OCI-LY3 (cell line): ENCODE data around the gene DEPP1.
A peak's percentile ranks its signal among the peaks of the same experiment; 100 is the strongest.

Experiments used
- H2AFZ ChIP-seq: fragments of 200-600, 300-600 bp; shearing (Covaris generic); 2 replicates; pipeline ENCODE4 v1.6.0; 2014; ENCODE audit warnings: antibody characterized with exemption, low read depth, low read length
- H3K27ac ChIP-seq: fragments of 200-600, 300-600 bp; sonication (generic); 2 replicates; pipeline ENCODE4 v1.5.1; 2014; ENCODE audit warnings: mild to moderate bottlenecking, low read length, moderate library complexity, mixed read lengths
- H3K27me3 ChIP-seq: fragments of 200-600, 300-600 bp; sonication (generic); 2 replicates; pipeline ENCODE4 v1.6.1; 2014; ENCODE audit warnings: low read depth, low read length, mixed read lengths
- H3K36me3 ChIP-seq: fragments of 200-600, 300-600 bp; sonication (generic); replicated peaks from 2 replicates; pipeline ENCODE3; 2014; ENCODE audit warnings: low read depth, low read length, mixed read lengths
- H3K4me1 ChIP-seq: fragments of 300-600, 200-600 bp; sonication (generic); 2 replicates; pipeline ENCODE4 v1.6.1; 2014; ENCODE audit warnings: low read length, mixed read lengths
- H3K4me2 ChIP-seq: fragments of 200-600, 300-600 bp; sonication (generic); 2 replicates; pipeline ENCODE4 v1.6.1; 2014; ENCODE audit warnings: low read length, mixed read lengths
- H3K4me3 ChIP-seq: fragments of 300-600, 200-600 bp; sonication (generic); 2 replicates; pipeline ENCODE4 v1.5.1; 2014; ENCODE audit warnings: antibody characterized with exemption, mild to moderate bottlenecking, low read length, moderate library complexity
- H3K79me2 ChIP-seq: fragments of 300-600, 200-600 bp; shearing (Covaris generic); 2 replicates; pipeline ENCODE4 v1.6.1; 2014; ENCODE audit warnings: mild to moderate bottlenecking, low read length, mixed read lengths
- H3K9ac ChIP-seq: fragments of 300-600, 200-600 bp; shearing (Covaris generic); 2 replicates; pipeline ENCODE4 v1.6.0; 2014; ENCODE audit warnings: mild to moderate bottlenecking, low read length, moderate library complexity
- H3K9me3 ChIP-seq: fragments of 200-600, 300-600 bp; shearing (Covaris generic); 2 replicates; pipeline ENCODE4 v1.6.1; 2014; ENCODE audit warnings: low read length, mixed read lengths; ENCODE audit not compliant: insufficient read depth
- H4K20me1 ChIP-seq: fragments of 200-600, 300-600 bp; sonication (generic); 2 replicates; pipeline ENCODE4 v1.6.1; 2016; ENCODE audit warnings: low read length, mixed read lengths; ENCODE audit not compliant: insufficient read depth
- EZH2phosphoT487 ChIP-seq: fragments of 200-600 bp; shearing (Covaris generic); IDR thresholded peaks from 2 replicates; pipeline ENCODE4 v1.6.1; 2018; ENCODE audit warnings: antibody characterized with exemption, mixed run types, low read depth
- TF ChIP-seq, protein P1 (sequence below): fragments of 200-600, 300-600 bp; sonication (generic); IDR thresholded peaks from 2 replicates; pipeline ENCODE4 v1.5.1; 2014; ENCODE audit warnings: antibody characterized with exemption, low read length, low read depth

DEPP1 gene

DNA sequence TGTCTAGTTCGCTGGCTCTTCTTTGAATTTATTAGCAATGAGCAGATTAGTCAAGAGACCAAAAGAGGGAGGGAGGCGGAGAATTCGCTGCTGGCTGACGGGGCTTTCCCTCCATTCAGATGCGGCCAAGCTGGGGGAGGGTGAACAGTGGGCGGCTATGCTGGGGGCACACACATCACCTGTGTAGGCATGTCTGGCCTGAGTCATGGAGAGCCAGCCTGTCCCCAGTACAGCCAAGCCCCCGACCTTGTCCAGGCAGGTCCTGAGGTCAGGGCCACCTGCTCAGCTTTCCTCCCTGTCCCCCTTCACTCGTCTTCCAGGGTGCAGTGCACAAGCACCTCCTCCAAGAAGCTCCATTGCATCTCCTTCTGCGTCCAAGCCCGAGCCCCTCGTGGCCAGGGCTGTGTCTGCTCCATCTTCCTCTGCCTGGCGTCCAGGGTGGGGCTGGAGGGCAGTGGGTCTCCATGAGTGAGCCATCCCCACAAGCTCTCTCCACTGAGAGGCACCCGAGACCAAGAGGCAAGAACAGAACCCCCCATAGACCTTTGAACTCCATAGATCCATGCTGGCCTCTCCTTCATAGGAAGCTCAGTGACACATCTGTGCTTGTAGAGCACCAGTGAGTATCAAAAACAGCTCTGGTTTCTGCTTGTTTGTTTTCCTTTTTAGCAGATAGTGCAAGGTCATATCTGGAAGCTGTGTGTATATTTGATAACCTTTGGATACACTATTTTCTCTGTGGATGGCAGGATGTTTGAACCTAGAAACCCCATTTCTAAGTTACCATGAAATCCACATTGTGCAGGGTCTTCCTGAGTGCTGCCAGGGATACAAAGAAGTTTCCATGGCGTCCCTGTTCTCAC is 1.9 kb upstream of the DEPP1 start:
- Histone ChIP-seq H2AFZ (peak overlapping the region; percentile 35), H4K20me1 (no peaks in the 10 kb centered on the region), H3K4me3 (peak overlapping the region; percentile 52), H3K4me2 (peak overlapping the region; percentile 77), H3K79me2 (no peaks in the 10 kb centered on the region), H3K36me3 (no peaks in the 10 kb centered on the region), H3K27me3 (no peaks in the 10 kb centered on the region), H3K9ac (peak overlapping the region; percentile 62), H3K4me1 (peaks cover 44% of the 10 kb centered on the region), H3K27ac (peak overlapping the region; percentile 77), H3K9me3 (no peaks in the 10 kb centered on the region)
- TF ChIP-seq, protein P1, sequence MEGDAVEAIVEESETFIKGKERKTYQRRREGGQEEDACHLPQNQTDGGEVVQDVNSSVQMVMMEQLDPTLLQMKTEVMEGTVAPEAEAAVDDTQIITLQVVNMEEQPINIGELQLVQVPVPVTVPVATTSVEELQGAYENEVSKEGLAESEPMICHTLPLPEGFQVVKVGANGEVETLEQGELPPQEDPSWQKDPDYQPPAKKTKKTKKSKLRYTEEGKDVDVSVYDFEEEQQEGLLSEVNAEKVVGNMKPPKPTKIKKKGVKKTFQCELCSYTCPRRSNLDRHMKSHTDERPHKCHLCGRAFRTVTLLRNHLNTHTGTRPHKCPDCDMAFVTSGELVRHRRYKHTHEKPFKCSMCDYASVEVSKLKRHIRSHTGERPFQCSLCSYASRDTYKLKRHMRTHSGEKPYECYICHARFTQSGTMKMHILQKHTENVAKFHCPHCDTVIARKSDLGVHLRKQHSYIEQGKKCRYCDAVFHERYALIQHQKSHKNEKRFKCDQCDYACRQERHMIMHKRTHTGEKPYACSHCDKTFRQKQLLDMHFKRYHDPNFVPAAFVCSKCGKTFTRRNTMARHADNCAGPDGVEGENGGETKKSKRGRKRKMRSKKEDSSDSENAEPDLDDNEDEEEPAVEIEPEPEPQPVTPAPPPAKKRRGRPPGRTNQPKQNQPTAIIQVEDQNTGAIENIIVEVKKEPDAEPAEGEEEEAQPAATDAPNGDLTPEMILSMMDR, result no peak
- no peak for TF ChIP-seq EZH2phosphoT487

DNA sequence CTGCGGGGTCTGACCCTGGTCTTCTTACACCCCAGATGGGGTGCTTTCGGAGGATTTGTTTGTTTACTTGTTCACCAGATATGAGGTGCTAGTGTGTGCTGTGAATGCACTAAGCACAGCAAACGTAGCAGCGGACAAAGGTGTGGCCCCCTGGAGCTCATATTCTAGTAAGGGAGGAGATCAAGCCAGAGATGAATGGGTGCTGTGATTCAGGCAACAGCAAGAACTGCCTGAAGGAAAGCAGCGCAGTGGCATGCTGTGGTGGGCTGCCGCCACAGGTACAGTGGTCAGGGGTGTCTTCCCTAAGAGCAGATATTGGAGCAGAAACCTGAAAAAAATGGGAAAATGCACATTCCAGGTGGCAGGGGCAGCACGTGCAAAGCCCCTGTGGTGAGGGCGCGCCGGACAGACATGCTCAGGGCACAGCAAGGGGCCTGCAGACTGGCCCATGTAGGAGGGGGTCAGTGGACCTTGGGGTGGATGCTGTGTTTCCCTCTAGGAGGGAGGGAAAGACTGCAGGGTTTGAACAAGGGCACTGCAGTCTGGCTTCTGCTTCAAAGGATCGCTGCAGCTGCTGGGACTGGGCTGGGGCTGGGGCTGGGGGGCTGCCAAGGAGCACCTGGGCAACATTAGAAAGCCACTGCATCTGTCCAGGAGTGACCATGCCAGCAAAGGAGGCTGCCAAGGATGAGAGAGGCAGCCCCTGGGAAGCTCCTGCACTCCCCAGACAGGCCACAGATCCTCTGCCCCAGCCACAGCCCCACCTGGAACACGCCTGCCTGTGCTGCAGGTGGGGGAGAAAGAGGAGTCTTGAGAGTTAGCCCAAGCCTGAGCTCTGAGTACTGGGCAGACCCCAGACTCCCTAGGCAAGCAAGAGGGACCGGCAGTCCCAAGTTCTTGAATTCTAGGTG is 927 bp upstream of the DEPP1 start:
- no peaks in the 10 kb centered on the region for H3K36me3 ChIP-seq
- no peaks in the 10 kb centered on the region for H4K20me1 ChIP-seq
- no peaks in the 10 kb centered on the region for H3K9me3 ChIP-seq
- peak overlapping the region; percentile 52 for H3K4me3 ChIP-seq
- no peaks in the 10 kb centered on the region for H3K79me2 ChIP-seq
- H2AFZ ChIP-seq, result peak overlapping the region; percentile 35
- H3K27ac ChIP-seq, result peak overlapping the region; percentile 77
- H3K27me3 ChIP-seq, result no peaks in the 10 kb centered on the region
- peak overlapping the region; percentile 62 for H3K9ac ChIP-seq
- TF ChIP-seq EZH2phosphoT487, result no peak
- TF ChIP-seq, protein P1, result no peak
- H3K4me1 ChIP-seq, result peaks cover 49% of the 10 kb centered on the region
- peak overlapping the region; percentile 77 for H3K4me2 ChIP-seq

DNA sequence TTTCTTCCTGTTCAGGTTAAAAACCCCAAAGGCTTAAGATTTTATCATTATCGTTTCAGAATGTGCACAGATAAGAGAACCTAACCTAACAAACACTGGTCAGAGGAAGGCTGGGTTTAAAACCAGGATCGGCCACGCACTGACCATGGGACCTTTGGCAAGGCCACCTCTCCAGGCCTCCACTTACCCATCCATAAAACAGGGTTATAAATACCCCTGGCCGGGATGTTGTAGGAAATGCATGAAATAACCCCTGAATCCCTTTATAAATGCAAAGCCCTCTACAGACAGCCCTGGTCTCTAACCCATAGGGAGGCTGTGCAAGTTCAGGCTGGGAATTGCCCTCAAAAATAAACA is 418 bp downstream of the DEPP1 start:
- Histone ChIP-seq H2AFZ (no peak overlapping the region), H3K4me2 (peak overlapping the region; percentile 77), H3K27ac (peak overlapping the region; percentile 23; the same call in 1 of the 2 replicates), H3K27me3 (no peaks in the 10 kb centered on the region), H3K9me3 (no peaks in the 10 kb centered on the region), H3K79me2 (no peaks in the 10 kb centered on the region), H4K20me1 (no peaks in the 10 kb centered on the region), H3K9ac (peak overlapping the region; percentile 47), H3K4me3 (peak overlapping the region; percentile 65), H3K4me1 (peaks cover 63% of the 10 kb centered on the region), H3K36me3 (no peaks in the 10 kb centered on the region)
- no peak for TF ChIP-seq EZH2phosphoT487
- TF ChIP-seq, protein P1, result no peak
